ENCODE results near the gene PNLIPRP3. TPM values are rescaled to one million over a fixed set of nuclear protein-coding genes. Genes with fewer than 3 reads are reported as not detected.
"Not testable (repeated sequence)": the region's sequence is repeated elsewhere in the genome, so short reads cannot be mapped to it uniquely, and the experiment has no call there.

PNLIPRP3 gene
- total and polyA plus RNA-seq, 2 donors (not counting 1 experiment from before 2014, with no cell fraction given) = not detected

DNA sequence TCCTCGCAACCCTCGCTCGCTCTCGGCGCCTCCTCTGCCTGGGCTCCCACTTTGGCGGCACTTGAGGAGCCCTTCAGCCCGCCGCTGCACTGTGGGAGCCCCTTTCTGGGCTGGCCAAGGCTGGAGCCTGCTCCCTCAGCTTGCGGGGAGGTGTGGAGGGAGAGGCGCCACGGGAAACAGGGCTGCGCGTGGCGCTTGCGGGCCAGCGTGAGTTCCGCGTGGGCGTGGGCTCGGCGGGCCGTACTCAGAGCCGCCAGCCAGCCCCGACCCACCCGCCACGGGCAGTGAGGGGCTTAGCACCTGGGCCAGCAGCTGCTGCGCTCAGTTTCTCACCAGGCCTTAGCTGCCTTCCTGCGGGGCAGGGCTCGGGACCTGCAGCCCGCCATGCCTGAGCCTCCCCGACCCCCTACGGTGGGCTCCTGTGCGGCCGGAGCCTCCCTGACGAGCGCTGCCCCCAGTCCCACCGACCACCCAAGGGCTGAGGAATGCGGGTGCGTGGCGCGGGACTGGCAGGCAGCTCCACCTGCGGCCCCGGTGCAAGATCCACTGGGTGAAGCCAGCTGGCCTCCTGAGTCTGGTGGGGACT, 34.3 kb upstream of the PNLIPRP3 start:
- H3K27me3 ChIP-seq (replicated peaks in 1 of 4; ENCODE audit: control extremely low read depth in 1 of 4, control insufficient read depth in 3 of 4, insufficient read depth in 4 of 4, low read length in 3 of 4); CTCF ChIA-PET; H3K4me3 ChIP-seq (ENCODE audit: control extremely low read depth in 1 of 5, extremely low read depth in 1 of 5, insufficient read depth in 1 of 5, low read depth in 2 of 5, low read length in 4 of 5); H4K20me1 ChIP-seq (ENCODE audit: control insufficient read depth, insufficient read depth, low read length, poor library complexity, severe bottlenecking); H3K9ac ChIP-seq (ENCODE audit: low read length); ATAC-seq (ENCODE audit: low read depth); intact Hi-C loops (cut with micrococcal nuclease); H2AFZ ChIP-seq (ENCODE audit: insufficient read depth, low read depth, low read length, poor library complexity, severe bottlenecking); H3K4me3 Mint-ChIP-seq; POLR2A ChIA-PET; H3K36me3 ChIP-seq (replicated peaks in 1 of 2; ENCODE audit: control extremely low read depth in 1 of 2, control insufficient read depth in 1 of 2, extremely low read depth in 1 of 2, insufficient read depth in 2 of 2, low read length in 1 of 2); H3K27ac Mint-ChIP-seq; H3K4me1 ChIP-seq (ENCODE audit: control insufficient read depth in 2 of 2, insufficient read depth in 2 of 2, low read length in 2 of 2); H3K27me3 Mint-ChIP-seq; H3K4me2 ChIP-seq (replicated peaks; ENCODE audit: low read depth, low read length, poor library complexity, severe bottlenecking); H3K9me3 Mint-ChIP-seq (ENCODE audit: insufficient read depth); H3K79me2 ChIP-seq (ENCODE audit: control insufficient read depth, insufficient read depth, low read length); H3K9me3 ChIP-seq (ENCODE audit: control extremely low read depth in 1 of 3, control insufficient read depth in 2 of 3, insufficient read depth in 1 of 3, low read length in 2 of 3); DNase-seq; H3K27ac ChIP-seq (ENCODE audit: low read length in 2 of 2); H3K4me1 Mint-ChIP-seq: not testable (repeated sequence)
- WGBS (ENCODE audit: insufficient coverage) = 98% methylated on average over 39 of the region's 43 CpGs

GRCh38 chr10:116395223-116395985, 32.2 kb upstream of the PNLIPRP3 start:
- Mint-ChIP-seq H3K4me1 (no peaks in the 10 kb centered on the region), H3K4me3 (no peak overlapping the region), H3K27ac (no peak overlapping the region), H3K27me3 (peaks cover 2% of the 10 kb centered on the region), H3K9me3 (ENCODE audit: insufficient read depth) (peaks cover 2% of the 10 kb centered on the region)
- no peak for TF ChIP-seq CTCF (IDR thresholded peaks at IDR 0.05)
- TF ChIP-seq EZH2 (IDR thresholded peaks at IDR 0.05; ENCODE audit: borderline replicate concordance, insufficient read depth, low read depth, low read length, poor library complexity, severe bottlenecking) = no peak
- no peaks in the 10 kb centered on the region for H3K79me2 ChIP-seq (ENCODE audit: control insufficient read depth, insufficient read depth, low read length)
- no peak overlapping the region for H3K4me2 ChIP-seq (replicated peaks; ENCODE audit: low read depth, low read length, poor library complexity, severe bottlenecking)
- DNase-seq (no peak), ATAC-seq (ENCODE audit: low read depth) (no peak)
- intact Hi-C loops (cut with micrococcal nuclease) = no loop called here
- H3K9ac ChIP-seq (ENCODE audit: low read length) = no peak overlapping the region
- H3K4me1 ChIP-seq (ENCODE audit: control insufficient read depth in 2 of 2, insufficient read depth in 2 of 2, low read length in 2 of 2) = no peaks in the 10 kb centered on the region
- no peaks in the 10 kb centered on the region for H4K20me1 ChIP-seq (ENCODE audit: control insufficient read depth, insufficient read depth, low read length, poor library complexity, severe bottlenecking)
- CTCF ChIA-PET = no interaction called here
- H3K36me3 ChIP-seq (replicated peaks in 1 of 2; ENCODE audit: control extremely low read depth in 1 of 2, control insufficient read depth in 1 of 2, extremely low read depth in 1 of 2, insufficient read depth in 2 of 2, low read length in 1 of 2) = no peaks in the 10 kb centered on the region
- H3K9me3 ChIP-seq (ENCODE audit: control extremely low read depth in 1 of 3, control insufficient read depth in 2 of 3, insufficient read depth in 1 of 3, low read length in 2 of 3) = peaks cover 0 to 5% (median 0%) of the 10 kb centered on the region in 3 donors
- 81% methylated on average over 12 of the region's 13 CpGs for whole genome bisulfite sequencing (ENCODE audit: insufficient coverage)
- no peak overlapping the region for H2AFZ ChIP-seq (ENCODE audit: insufficient read depth, low read depth, low read length, poor library complexity, severe bottlenecking)
- peaks cover 0 to 2% (median 0%) of the 10 kb centered on the region in 4 experiments for H3K27me3 ChIP-seq (replicated peaks in 1 of 4; ENCODE audit: control extremely low read depth in 1 of 4, control insufficient read depth in 3 of 4, insufficient read depth in 4 of 4, low read length in 3 of 4)
- H3K27ac ChIP-seq (ENCODE audit: low read length in 2 of 2) = no peak overlapping the region
- POLR2A ChIA-PET = no interaction called here
- H3K4me3 ChIP-seq (ENCODE audit: control extremely low read depth in 1 of 5, extremely low read depth in 1 of 5, insufficient read depth in 1 of 5, low read depth in 2 of 5, low read length in 4 of 5) = no peak overlapping the region
